PFSK-1 (cell line): Measurements from ENCODE around the gene HAND1.

Experiments
- POLR2AphosphoS5 ChIP-seq: IDR thresholded peaks from 2 replicates; pipeline ENCODE4 v1.6.1; 2012; ENCODE audit warnings: low read depth, mild to moderate bottlenecking, control low read depth, low read length, moderate library complexity
- TAF1 ChIP-seq: IDR thresholded peaks from 2 replicates; pipeline ENCODE4 v1.6.1; 2012; ENCODE audit warnings: low read length, control low read depth, borderline replicate concordance; ENCODE audit not compliant: insufficient read depth

GRCh38 chr5:154478752-154479159 lies 729 bp upstream of the HAND1 start:
- no peak for TF ChIP-seq POLR2AphosphoS5
- no peak for TF ChIP-seq TAF1
